GM15510 (cell line): ENCODE results near the gene FKBP2.

Experiments
- POLR2A ChIP-seq: IDR thresholded peaks from 3 replicates; pipeline ENCODE4 v1.6.1; 2011; ENCODE audit warnings: borderline replicate concordance; ENCODE audit not compliant: insufficient read length; ENCODE audit errors: extremely low read depth

Gene FKBP2

DNA sequence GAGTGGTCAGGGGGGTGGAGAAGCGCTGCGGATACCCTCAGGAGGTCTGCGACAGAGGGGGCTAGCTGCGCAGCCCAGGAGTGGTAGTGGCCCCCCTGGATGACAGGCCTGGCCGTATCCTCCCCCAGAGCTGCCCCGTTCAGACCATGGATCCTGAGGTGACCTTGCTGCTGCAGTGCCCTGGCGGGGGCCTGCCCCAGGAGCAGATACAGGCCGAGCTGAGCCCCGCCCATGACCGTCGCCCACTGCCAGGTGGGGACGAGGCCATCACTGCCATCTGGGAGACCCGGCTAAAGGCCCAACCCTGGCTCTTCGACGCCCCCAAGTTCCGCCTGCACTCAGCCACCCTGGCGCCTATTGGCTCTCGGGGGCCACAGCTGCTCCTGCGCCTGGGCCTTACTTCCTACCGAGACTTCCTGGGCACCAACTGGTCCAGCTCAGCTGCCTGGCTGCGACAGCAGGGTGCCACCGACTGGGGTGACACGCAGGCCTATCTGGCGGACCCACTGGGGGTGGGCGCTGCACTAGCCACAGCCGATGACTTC lies 14.3 kb upstream of the FKBP2 start:
- peak; percentile 49 for TF ChIP-seq POLR2A

- TF ChIP-seq POLR2A: no peak
Observed at GRCh38 chr11:64227405-64227956, 13.4 kb upstream of the FKBP2 start.

GRCh38 chr11:64229090-64229743 lies 11.7 kb upstream of the FKBP2 start:
- no peak for TF ChIP-seq POLR2A

GRCh38 chr11:64229744-64230170 lies 11.1 kb upstream of the FKBP2 start:
- TF ChIP-seq POLR2A: no peak

- TF ChIP-seq POLR2A: peak; percentile 66
Observed at GRCh38 chr11:64230171-64230984, 10.5 kb upstream of the FKBP2 start, which contains the start of gene DNAJC4. TSS of gene DNAJC4 (plus strand) at chr11:64230548. CDS start at chr11:64230855, 307 bp downstream.

- TF ChIP-seq POLR2A: no peak
Observed at GRCh38 chr11:64230985-64231365, 9.9 kb upstream of the FKBP2 start.

GRCh38 chr11:64231546-64231945 lies 9.3 kb upstream of the FKBP2 start:
- no peak for TF ChIP-seq POLR2A

DNA sequence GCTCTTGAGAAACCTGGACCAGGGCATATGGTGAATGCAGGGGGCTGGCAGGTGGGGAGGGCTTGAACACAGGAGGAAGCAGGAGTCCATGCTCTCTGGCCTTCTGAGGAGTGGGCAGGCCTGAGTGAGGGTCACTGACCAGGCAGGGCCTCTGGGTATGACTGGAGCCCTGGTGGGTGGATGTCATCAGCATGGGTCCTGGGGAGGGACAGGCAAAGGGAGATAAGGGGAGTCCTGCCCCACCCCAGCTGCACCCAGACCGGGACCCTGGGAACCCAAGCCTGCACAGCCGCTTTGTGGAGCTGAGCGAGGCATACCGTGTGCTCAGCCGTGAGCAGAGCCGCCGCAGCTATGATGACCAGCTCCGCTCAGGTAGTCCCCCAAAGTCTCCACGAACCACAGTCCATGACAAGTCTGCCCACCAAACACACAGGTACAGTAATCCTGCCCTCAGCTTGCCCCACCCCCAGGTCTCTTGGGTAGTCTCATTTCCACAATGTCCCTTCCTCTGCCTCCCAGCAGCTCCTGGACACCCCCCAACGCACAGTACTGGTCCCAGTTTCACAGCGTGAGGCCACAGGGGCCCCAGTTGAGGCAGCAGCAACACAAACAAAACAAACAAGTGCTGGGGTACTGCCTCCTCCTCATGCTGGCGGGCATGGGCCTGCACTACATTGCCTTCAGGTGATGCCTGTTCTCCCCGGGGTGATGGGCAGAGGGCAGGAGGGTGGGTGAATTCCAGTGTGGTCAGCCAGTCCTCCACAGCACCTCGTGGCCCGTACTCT lies 8.5 kb upstream of the FKBP2 start:
- no peak for TF ChIP-seq POLR2A

DNA sequence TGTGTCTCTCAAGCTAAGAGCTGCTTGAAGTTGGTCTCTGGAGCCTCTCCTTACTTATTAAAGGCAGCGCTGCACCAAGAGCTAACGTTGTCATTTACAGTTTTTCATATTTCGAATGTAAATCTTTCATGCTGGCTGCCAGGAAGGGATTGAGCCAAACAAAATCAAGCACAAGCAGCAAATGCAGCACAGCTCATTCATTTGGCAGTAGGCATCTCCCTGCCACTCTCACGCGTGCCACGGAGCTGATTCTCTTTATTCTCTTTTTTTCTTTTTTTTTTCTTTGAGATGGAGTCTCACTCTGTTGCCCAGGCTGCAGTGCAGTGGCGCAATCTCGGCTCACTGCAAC lies 8.0 kb upstream of the FKBP2 start:
- TF ChIP-seq POLR2A: no peak

- TF ChIP-seq POLR2A: peak; percentile 39
Observed at GRCh38 chr11:64233913-64234586, 6.8 kb upstream of the FKBP2 start, which contains the start of gene VEGFB. TSS of gene VEGFB (plus strand) at chr11:64234584. CDS start at chr11:64234834, 250 bp downstream.

- peak; percentile 44 for TF ChIP-seq POLR2A
Observed at GRCh38 chr11:64234647-64235379, 6.1 kb upstream of the FKBP2 start.

- no peak for TF ChIP-seq POLR2A
Observed at GRCh38 chr11:64235437-64236161, 5.3 kb upstream of the FKBP2 start.

GRCh38 chr11:64237484-64237951 lies 3.4 kb upstream of the FKBP2 start:
- TF ChIP-seq POLR2A: no peak
